K562 (cell line): ENCODE data around the gene DBP. TPM values are rescaled to one million over a fixed set of nuclear protein-coding genes. Genes with fewer than 3 reads are reported as not detected.
A peak's percentile ranks its signal among the peaks of the same experiment; 100 is the strongest.

ENCODE experiments used
- CHD7 ChIP-seq: fragments of 200-600 bp; sonication (generic); IDR thresholded peaks from one replicate; pipeline ENCODE4 v1.6.1; 2012; ENCODE audit warnings: mild to moderate bottlenecking, low read depth, low read length, inconsistent platforms
- FOSL1 ChIP-seq: fragments of 200-800 bp; sonication (Bioruptor generic); conservative IDR thresholded peaks from 2 replicates; pipeline ENCODE4 v1.6.1; 2016; ENCODE audit warnings: missing genetic modification characterization, missing compliant biosample characterization
- HNRNPK ChIP-seq: fragments of 200-400 bp; formaldehyde crosslinking; IDR thresholded peaks from one replicate; pipeline ENCODE4 v1.6.1; 2018; ENCODE audit warnings: mild to moderate bottlenecking, low read depth, low read length; ENCODE audit not compliant: poor library complexity, severe bottlenecking
- JUND ChIP-seq, 2 experiments: IDR thresholded peaks; 2 replicates in 1 of 2; 3 replicates in 1 of 2; pipeline ENCODE4 v1.6.1; 2011; ENCODE audit warnings: borderline replicate concordance in 2 of 2, low read depth in 2 of 2, low read length in 2 of 2, improper control_type of control experiment in 1 of 2, missing biosample characterization in 1 of 2, missing genetic modification characterization in 1 of 2, missing genetic modification reagents in 1 of 2
- SPI1 ChIP-seq: IDR thresholded peaks from 2 replicates; pipeline ENCODE4 v1.6.1; 2011; ENCODE audit warnings: low read depth, low read length, control low read depth, borderline replicate concordance
- THRB ChIP-seq: fragments of 450-650 bp; formaldehyde crosslinking; conservative IDR thresholded peaks from 2 replicates; pipeline ENCODE4 v1.4.0; 2022; ENCODE audit warnings: mild to moderate bottlenecking, missing genetic modification characterization
- ZNF830 ChIP-seq: fragments of 250-450 bp; sonication (Bioruptor Pico); IDR thresholded peaks from 2 replicates; pipeline ENCODE4 v1.5.0; 2021; ENCODE audit warnings: mild to moderate bottlenecking
- polyA plus RNA-seq, 8 experiments: library from polyadenylated mRNA; depleted of rRNA in 4 of 8; stranded (reverse) in 5 of 8; unstranded in 3 of 8; fragments of >200 nt; fragmentation: Nextera tagmentation in 2 of 8; fragmentation: Illumina TruSeq in 1 of 8; extraction: Ambion mirVana in 2 of 8; extraction: Trizol in 1 of 8; gene quantifications; 2 replicates each; pipeline versions ENCODE4 v1.2.1 to v1.2.3, GENCODE V29; 2011 to 2014; ENCODE audit warnings: inconsistent platforms in 1 of 8, missing spikeins in 1 of 8
- total RNA-seq, 7 experiments: library from RNA; depleted of rRNA in 6 of 7; stranded (reverse); fragments of >200 nt in 6 of 7; fragmentation: Illumina TruSeq in 2 of 7; extraction: Trizol in 2 of 7; gene quantifications; 2 replicates each; pipeline versions ENCODE4 v1.2.1 to v1.2.3, GENCODE V29; 2011 to 2021; ENCODE audit warnings: low replicate concordance in 1 of 7
- TF ChIP-seq, protein P1 (sequence below): sonication (generic); formaldehyde crosslinking; IDR thresholded peaks from 2 replicates; pipeline ENCODE4 v1.8.1; 2023; ENCODE audit warnings: mild to moderate bottlenecking, missing genetic modification reagents, moderate library complexity
- TF ChIP-seq, protein P2 (sequence below): fragments of 450-650 bp; IDR thresholded peaks from 2 replicates; pipeline ENCODE4 v1.7.0; 2016; ENCODE audit warnings: borderline replicate concordance

DBP gene
- total and polyA plus RNA-seq, 9 of the 15 experiments (the other 6 are each of a cell fraction or from before 2014, with no cell fraction given): 0.25 to 5.5 (median 1.8) TPM

DNA sequence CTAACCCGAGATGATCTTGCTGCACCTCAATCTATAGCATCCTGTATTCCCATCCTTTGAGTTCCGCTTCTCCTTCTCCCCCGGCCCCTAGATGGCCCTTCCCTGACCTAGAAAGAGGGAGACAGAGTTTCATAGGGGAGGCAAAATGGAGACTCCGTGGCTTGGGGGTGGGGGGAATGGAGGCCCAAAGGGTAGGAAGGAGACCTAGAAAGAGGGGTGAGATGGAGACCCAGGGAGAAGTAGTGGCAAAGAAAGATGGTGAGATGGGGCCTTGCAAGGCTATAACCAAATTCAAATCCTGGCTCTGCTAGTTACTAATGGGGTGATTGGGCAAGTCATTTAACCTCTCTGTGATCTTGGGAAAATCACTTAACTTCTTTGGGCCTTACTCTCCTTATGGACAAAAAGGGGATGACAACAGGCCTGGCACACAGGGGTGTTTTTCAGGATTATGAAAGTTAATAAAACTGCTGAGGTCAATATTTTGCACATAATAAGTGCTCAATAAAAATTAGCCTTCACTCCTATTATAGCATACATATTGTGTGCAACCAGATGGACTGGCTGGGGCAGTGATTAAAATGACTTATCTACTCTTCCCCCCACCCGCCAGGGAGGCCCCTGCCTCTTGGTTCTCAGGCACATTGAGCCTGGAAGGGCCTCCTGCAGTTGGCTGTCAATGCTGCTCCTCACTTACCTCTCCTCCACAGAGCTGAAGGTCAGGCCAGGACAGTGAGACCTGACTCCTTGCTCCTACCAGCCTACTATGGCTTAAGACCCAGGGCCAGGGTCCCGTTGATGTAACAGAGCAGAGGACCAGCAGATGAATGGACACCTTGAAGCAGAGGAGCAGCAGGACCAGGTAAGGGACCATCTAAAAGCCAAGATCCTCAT, 17.2 kb downstream of the DBP start (continued):
- TF ChIP-seq CHD7: no peak
- TF ChIP-seq, protein P1, sequence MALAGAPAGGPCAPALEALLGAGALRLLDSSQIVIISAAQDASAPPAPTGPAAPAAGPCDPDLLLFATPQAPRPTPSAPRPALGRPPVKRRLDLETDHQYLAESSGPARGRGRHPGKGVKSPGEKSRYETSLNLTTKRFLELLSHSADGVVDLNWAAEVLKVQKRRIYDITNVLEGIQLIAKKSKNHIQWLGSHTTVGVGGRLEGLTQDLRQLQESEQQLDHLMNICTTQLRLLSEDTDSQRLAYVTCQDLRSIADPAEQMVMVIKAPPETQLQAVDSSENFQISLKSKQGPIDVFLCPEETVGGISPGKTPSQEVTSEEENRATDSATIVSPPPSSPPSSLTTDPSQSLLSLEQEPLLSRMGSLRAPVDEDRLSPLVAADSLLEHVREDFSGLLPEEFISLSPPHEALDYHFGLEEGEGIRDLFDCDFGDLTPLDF (CRISPR knock-in tag): no peak
- no peak for TF ChIP-seq HNRNPK
- no peak for TF ChIP-seq JUND (IDR thresholded peaks at IDR 0.05; ENCODE audit: borderline replicate concordance, low read depth, low read length)
- TF ChIP-seq JUND (tag; IDR thresholded peaks at IDR 0.05; ENCODE audit: borderline replicate concordance, low read depth, low read length): no peak
- TF ChIP-seq, protein P2, sequence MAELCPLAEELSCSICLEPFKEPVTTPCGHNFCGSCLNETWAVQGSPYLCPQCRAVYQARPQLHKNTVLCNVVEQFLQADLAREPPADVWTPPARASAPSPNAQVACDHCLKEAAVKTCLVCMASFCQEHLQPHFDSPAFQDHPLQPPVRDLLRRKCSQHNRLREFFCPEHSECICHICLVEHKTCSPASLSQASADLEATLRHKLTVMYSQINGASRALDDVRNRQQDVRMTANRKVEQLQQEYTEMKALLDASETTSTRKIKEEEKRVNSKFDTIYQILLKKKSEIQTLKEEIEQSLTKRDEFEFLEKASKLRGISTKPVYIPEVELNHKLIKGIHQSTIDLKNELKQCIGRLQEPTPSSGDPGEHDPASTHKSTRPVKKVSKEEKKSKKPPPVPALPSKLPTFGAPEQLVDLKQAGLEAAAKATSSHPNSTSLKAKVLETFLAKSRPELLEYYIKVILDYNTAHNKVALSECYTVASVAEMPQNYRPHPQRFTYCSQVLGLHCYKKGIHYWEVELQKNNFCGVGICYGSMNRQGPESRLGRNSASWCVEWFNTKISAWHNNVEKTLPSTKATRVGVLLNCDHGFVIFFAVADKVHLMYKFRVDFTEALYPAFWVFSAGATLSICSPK: no peak
- TF ChIP-seq THRB: peak; percentile 66
- no peak for TF ChIP-seq SPI1
- peak; percentile 84; the same call in 1 of the 2 replicates for TF ChIP-seq ZNF830 (CRISPR knock-in tag)
- TF ChIP-seq FOSL1: 0 out of 2 replicates have a peak, but pooled peaks have one; percentile 13
